A549 (cell line): Measurements from ENCODE around the gene MAFF. TPM values are rescaled to one million over a fixed set of nuclear protein-coding genes. Genes with fewer than 3 reads are reported as not detected.
"Not testable (repeated sequence)": the region's sequence is repeated elsewhere in the genome, so short reads cannot be mapped to it uniquely, and the experiment has no call there.

ENCODE experiments used
- ATAC-seq, 2 experiments: fragments of 200-7000 bp in 1 of 2; fragments of >200 bp in 1 of 2; cut with Nextera tagmentation in 1 of 2; cut with Tn5 transposase in 1 of 2; 3 replicates each; pipeline versions ENCODE4 v1.8.0 to v1.9.1; 2018 to 2020; ENCODE audit warnings: mild to moderate bottlenecking in 1 of 2, moderate library complexity in 1 of 2
- CTCF ChIA-PET: fragments of 300-600 bp; sonication (Branson Sonifier 250); formaldehyde crosslinking; extraction: SDS; loops from one replicate; lab custom pipeline; 2021; ENCODE audit warnings: antibody characterized with exemption, inconsistent platforms; lab: Yijun Ruan, JAX
- POLR2A ChIA-PET: fragments of 350-600 bp; formaldehyde crosslinking; extraction: SDS; loops from one replicate; lab custom pipeline; 2021; ENCODE audit warnings: antibody characterized with exemption, inconsistent platforms; lab: Yijun Ruan, JAX
- DNase-seq, 2 experiments: peaks; one replicate each; pipeline versions ENCODE4 v3.0.0 to v3.0.0-alpha.2; 2011 to 2016; ENCODE audit warnings: low read depth in 1 of 2, low spot score in 1 of 2
- FAIRE-seq: peaks from 2 replicates; lab custom pipeline; 2011; peaks lifted over from hg19 to GRCh38; lab: Jason Lieb, UNC
- H3K27ac ChIP-seq, 2 experiments: fragments of >200 bp; sonication (Bioruptor Twin); formaldehyde crosslinking; 3 replicates each; pipeline ENCODE4 v1.5.1; 2016 to 2017
- H3K4me1 ChIP-seq: fragments of >200 bp; sonication (Bioruptor Twin); formaldehyde crosslinking; 3 replicates; pipeline ENCODE4 v1.6.1; 2016
- H3K4me2 ChIP-seq: fragments of >200 bp; sonication (Bioruptor Twin); formaldehyde crosslinking; 3 replicates; pipeline ENCODE4 v1.6.1; 2016
- H3K4me3 ChIP-seq: fragments of >200 bp; sonication (Bioruptor Twin); formaldehyde crosslinking; 3 replicates; pipeline ENCODE4 v1.5.1; 2016
- H3K9me3 ChIP-seq: fragments of >200 bp; sonication (Bioruptor Twin); formaldehyde crosslinking; 3 replicates; pipeline ENCODE4 v1.6.1; 2016
- CBX8 ChIP-seq: fragments of 200-600 bp; sonication (generic); IDR thresholded peaks from 2 replicates; pipeline ENCODE4 v1.6.1; 2016
- CHD4 ChIP-seq: fragments of 200-600 bp; sonication (generic); IDR thresholded peaks from 2 replicates; pipeline ENCODE4 v1.6.1; 2016; ENCODE audit warnings: antibody characterized with exemption, mild to moderate bottlenecking, borderline replicate concordance
- EHMT2 ChIP-seq: fragments of 200-600 bp; sonication (generic); IDR thresholded peaks from 2 replicates; pipeline ENCODE4 v1.6.1; 2016; ENCODE audit warnings: antibody characterized with exemption, low read depth, mild to moderate bottlenecking, moderate library complexity
- EP300 ChIP-seq, 2 experiments: fragments of >200 bp; sonication (Bioruptor Twin); formaldehyde crosslinking; IDR thresholded peaks; 2 replicates in 1 of 2; 3 replicates in 1 of 2; pipeline ENCODE4 v1.6.1; 2016 to 2017
- FOXS1 ChIP-seq: fragments of 250-450 bp; sonication (Bioruptor Pico); IDR thresholded peaks from 2 replicates; pipeline ENCODE4 v1.5.0; 2020; ENCODE audit warnings: mild to moderate bottlenecking, moderate library complexity
- HOXA7 ChIP-seq: fragments of 250-450 bp; sonication (Bioruptor Pico); IDR thresholded peaks from 2 replicates; pipeline ENCODE4 v1.5.0; 2020; ENCODE audit warnings: mild to moderate bottlenecking, moderate library complexity
- HOXB13 ChIP-seq: fragments of 250-450 bp; sonication (Bioruptor Pico); IDR thresholded peaks from 2 replicates; pipeline ENCODE4 v1.5.0; 2020; ENCODE audit warnings: low read depth, mild to moderate bottlenecking, moderate library complexity
- KDM5A ChIP-seq: fragments of 200-600 bp; sonication (generic); IDR thresholded peaks from 2 replicates; pipeline ENCODE4 v1.6.1; 2016; ENCODE audit warnings: antibody characterized with exemption, mild to moderate bottlenecking
- MAFK ChIP-seq: fragments of 450-650 bp; IDR thresholded peaks from 2 replicates; pipeline ENCODE4 v1.6.1; 2014; ENCODE audit not compliant: partially characterized antibody
- MAX ChIP-seq: IDR thresholded peaks from 2 replicates; pipeline ENCODE4 v1.6.1; 2012
- NFE2L2 ChIP-seq: fragments of 150-350 bp; conservative IDR thresholded peaks from 2 replicates; pipeline ENCODE4 v1.6.1; 2014; ENCODE audit warnings: low read length
- NPAS2 ChIP-seq: fragments of 250-450 bp; sonication (Bioruptor Pico); IDR thresholded peaks from 2 replicates; pipeline ENCODE4 v1.8.0; 2022; ENCODE audit warnings: mild to moderate bottlenecking, moderate library complexity, borderline replicate concordance
- NR3C1 ChIP-seq: fragments of >200 bp; sonication (Bioruptor Twin); formaldehyde crosslinking; IDR thresholded peaks from 3 replicates; pipeline ENCODE4 v1.6.1; 2017
- POLR2A ChIP-seq: IDR thresholded peaks from 2 replicates; pipeline ENCODE4 v1.6.1; 2012; ENCODE audit warnings: mild to moderate bottlenecking, low read length
- RNF2 ChIP-seq: fragments of 200-600 bp; sonication (generic); IDR thresholded peaks from 2 replicates; pipeline ENCODE4 v1.6.1; 2016; ENCODE audit warnings: low read depth, mild to moderate bottlenecking, antibody characterized with exemption, moderate library complexity, borderline replicate concordance
- SREBF2 ChIP-seq: fragments of 450-650 bp; IDR thresholded peaks from 2 replicates; pipeline ENCODE4 v1.6.1; 2014; ENCODE audit warnings: mild to moderate bottlenecking, moderate library complexity
- TP53 ChIP-seq: fragments of 250-450 bp; sonication (Bioruptor Pico); IDR thresholded peaks from 2 replicates; pipeline ENCODE4 v1.5.0; 2021; ENCODE audit warnings: mild to moderate bottlenecking, moderate library complexity
- ZC3H11A ChIP-seq: fragments of 450-650 bp; IDR thresholded peaks from 2 replicates; pipeline ENCODE4 v1.6.1; 2014; ENCODE audit warnings: antibody characterized with exemption, mild to moderate bottlenecking
- ZNF302 ChIP-seq: fragments of 250-450 bp; sonication (Bioruptor Pico); IDR thresholded peaks from 2 replicates; pipeline ENCODE4 v1.9.0; 2021; ENCODE audit warnings: inconsistent platforms, mild to moderate bottlenecking, moderate library complexity
- WGBS: methylation state at CpG from one replicate; pipeline ENCODE4 v1.1.6; 2017; ENCODE audit errors: missing lambda C conversion rate; 5-methylcytosine and 5-hydroxymethylcytosine counted together
- polyA plus RNA-seq, 4 experiments: library from polyadenylated mRNA; depleted of rRNA in 3 of 4; stranded (reverse); fragments of >200 nt; fragmentation: RNase III in 1 of 4; extraction: RNeasy Plus Mini Kit Qiagen cat#74134 plus additional on column Dnase treatment in 1 of 4; gene quantifications; 2 replicates in 3 of 4; 3 replicates in 1 of 4; pipeline ENCODE4 v1.2.3, GENCODE V29; 2011 to 2017
- TF ChIP-seq, protein P1 (sequence below): fragments of 250-450 bp; sonication (Bioruptor Pico); IDR thresholded peaks from 2 replicates; pipeline ENCODE4 v1.5.0; 2020; ENCODE audit warnings: low read depth, mild to moderate bottlenecking, moderate library complexity
- TF ChIP-seq, protein P2 (sequence below): fragments of 200-600 bp; sonication (generic); IDR thresholded peaks from 2 replicates; pipeline ENCODE4 v1.6.1; 2016; ENCODE audit warnings: antibody characterized with exemption, mild to moderate bottlenecking, moderate library complexity

The MAFF gene
- polyA plus RNA-seq, 2 of the 4 experiments (the other 2 are of a cell fraction): 3.2 to 4.0 TPM

DNA sequence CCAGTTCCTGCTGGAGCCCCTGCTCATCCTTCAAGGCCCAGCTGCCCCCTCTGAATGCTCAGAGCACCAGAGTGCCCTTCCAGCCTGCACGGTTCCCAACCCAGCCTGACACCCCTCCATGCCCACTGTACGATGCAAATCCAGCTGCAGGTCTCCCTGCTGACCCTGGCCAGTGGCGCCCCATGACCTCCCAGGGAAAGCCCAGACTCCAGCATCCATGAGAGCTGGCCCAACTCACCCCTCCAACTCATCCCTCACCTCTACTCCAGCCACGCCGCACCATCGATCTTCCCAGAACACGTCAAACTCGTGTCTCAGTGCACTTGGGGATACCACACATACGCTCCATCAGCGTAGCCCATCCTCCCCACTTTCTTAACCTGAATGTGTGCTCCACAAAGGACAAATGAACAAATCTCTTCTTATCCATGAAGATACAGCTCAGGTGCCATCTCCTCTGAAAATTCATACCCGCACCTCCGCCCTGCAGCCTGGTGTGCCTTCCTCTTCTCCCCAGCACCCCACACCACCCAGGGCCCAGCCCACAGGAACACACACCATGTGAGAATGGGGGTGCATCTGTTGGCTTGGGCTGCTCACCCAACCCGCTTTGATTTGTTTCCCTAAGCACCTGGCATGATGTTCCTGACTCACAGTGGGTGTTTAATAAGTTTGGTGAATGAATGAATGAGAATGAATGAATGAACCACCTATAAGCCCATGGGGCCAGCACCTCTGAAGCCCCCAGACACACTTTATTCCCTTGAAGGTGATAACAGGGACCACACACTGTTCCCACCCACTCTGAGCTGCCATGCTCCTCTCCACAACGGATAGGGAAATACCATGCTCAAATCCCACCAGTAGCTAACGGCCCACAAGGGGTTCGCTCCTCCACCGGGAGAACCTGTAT, 26.3 kb upstream of the MAFF start (continued):
- TF ChIP-seq NPAS2 (CRISPR knock-in tag): no peak
- no peak for TF ChIP-seq ZC3H11A
- TF ChIP-seq NR3C1: no peak
- no peak for TF ChIP-seq SREBF2
- TF ChIP-seq HOXB13 (CRISPR knock-in tag): no peak

DNA sequence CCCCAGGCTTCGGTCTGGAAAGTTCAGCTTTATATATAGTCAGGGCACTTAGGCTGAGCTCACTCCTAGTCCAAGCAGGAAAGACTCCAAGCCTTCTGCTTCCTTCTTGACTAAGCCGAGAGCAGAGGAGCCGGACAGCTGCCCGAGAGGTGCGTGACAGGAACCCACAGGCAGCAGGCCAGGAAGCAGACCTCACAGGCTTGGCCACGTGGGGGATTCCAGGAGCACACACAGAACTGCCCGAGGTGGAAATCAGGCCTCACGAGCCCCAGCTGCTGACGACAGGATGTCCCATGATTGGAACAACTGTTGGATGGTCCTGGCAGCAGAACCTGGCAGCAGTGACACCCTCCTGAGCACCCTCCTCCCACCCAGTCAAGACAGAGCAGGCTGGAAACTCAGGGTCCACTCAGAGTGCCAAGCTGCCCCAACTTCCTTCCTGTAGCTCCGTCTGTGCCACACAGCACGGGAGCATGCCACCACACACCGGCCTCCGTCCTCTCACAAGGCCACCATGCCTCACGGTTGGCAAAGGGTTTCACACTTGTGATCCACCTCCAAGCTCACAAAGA, 25.5 kb upstream of the MAFF start:
- H3K4me1 ChIP-seq: peaks cover 56% of the 10 kb centered on the region
- no peak for FAIRE-seq
- CTCF ChIA-PET: interaction anchor here (0.5 to 1.4 kb wide), 3 partner anchors 25 to 65 kb away, joined by 3 read pairs; no protein-coding TSS in a partner anchor
- no peak overlapping the region for H3K4me2 ChIP-seq
- no peak for TF ChIP-seq EP300 (IDR thresholded peaks at IDR 0.05)
- TF ChIP-seq TP53 (CRISPR knock-in tag): no peak
- TF ChIP-seq RNF2: no peak
- TF ChIP-seq KDM5A: no peak
- no peak for TF ChIP-seq NFE2L2
- WGBS: 90% methylated on average over 9 of the region's 14 CpGs
- peak overlapping the region; percentile 11 to 27; a peak in 2 of 6 replicates for H3K27ac ChIP-seq
- no peak for DNase-seq
- H3K9me3 ChIP-seq: no peaks in the 10 kb centered on the region
- POLR2A ChIA-PET: no interaction called here
- no peak for ATAC-seq
- no peak overlapping the region for H3K4me3 ChIP-seq

DNA sequence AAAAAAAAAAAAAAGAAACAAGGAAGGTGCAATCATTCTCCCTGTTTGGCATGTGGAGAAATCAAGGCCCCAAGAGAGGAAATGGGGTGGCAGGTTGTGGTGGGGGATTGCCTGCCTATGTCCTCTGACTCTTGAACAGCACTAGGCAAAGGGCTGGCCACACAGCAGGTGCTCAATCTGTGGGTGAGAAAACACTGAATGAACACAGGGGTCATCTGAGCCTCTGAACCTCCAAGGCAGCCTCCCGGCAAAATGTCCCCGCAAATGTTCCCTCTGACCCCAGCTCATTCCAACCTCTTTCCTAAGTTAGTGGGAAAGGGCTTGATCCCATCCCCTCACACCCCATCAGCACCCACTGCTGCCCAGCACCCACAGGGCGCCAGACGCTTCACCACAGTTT, 24.8 kb upstream of the MAFF start:
- H3K4me3 ChIP-seq: no peak overlapping the region
- ATAC-seq (no peak), DNase-seq (no peak), FAIRE-seq (no peak)
- WGBS: 88% methylated on average over 4 of the region's 4 CpGs
- CTCF ChIA-PET: interaction anchor here (1.1 to 3.6 kb wide), 2 partner anchors 11 to 63 kb away, joined by 3 to 19 read pairs; no protein-coding TSS in a partner anchor
- peak overlapping the region; percentile 89; the same call in 2 of the 3 replicates for H3K4me2 ChIP-seq
- H3K4me1 ChIP-seq: peaks cover 54% of the 10 kb centered on the region
- peak overlapping the region; percentile 92 to 94; a peak in 2 of 6 replicates for H3K27ac ChIP-seq
- no peaks in the 10 kb centered on the region for H3K9me3 ChIP-seq
- TF ChIP-seq POLR2A: no peak
- TF ChIP-seq NR3C1: no peak
- no peak for TF ChIP-seq NFE2L2
- TF ChIP-seq FOXS1 (CRISPR knock-in tag): no peak
- no peak for TF ChIP-seq CBX8
- TF ChIP-seq, protein P1, sequence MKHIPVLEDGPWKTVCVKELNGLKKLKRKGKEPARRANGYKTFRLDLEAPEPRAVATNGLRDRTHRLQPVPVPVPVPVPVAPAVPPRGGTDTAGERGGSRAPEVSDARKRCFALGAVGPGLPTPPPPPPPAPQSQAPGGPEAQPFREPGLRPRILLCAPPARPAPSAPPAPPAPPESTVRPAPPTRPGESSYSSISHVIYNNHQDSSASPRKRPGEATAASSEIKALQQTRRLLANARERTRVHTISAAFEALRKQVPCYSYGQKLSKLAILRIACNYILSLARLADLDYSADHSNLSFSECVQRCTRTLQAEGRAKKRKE (CRISPR knock-in tag): no peak
- TF ChIP-seq HOXA7 (CRISPR knock-in tag): no peak
- TF ChIP-seq MAX: no peak
- TF ChIP-seq CHD4: no peak
- no peak for TF ChIP-seq MAFK
- TF ChIP-seq ZNF302 (CRISPR knock-in tag): no peak
- no peak for TF ChIP-seq EHMT2
- TF ChIP-seq, protein P2, sequence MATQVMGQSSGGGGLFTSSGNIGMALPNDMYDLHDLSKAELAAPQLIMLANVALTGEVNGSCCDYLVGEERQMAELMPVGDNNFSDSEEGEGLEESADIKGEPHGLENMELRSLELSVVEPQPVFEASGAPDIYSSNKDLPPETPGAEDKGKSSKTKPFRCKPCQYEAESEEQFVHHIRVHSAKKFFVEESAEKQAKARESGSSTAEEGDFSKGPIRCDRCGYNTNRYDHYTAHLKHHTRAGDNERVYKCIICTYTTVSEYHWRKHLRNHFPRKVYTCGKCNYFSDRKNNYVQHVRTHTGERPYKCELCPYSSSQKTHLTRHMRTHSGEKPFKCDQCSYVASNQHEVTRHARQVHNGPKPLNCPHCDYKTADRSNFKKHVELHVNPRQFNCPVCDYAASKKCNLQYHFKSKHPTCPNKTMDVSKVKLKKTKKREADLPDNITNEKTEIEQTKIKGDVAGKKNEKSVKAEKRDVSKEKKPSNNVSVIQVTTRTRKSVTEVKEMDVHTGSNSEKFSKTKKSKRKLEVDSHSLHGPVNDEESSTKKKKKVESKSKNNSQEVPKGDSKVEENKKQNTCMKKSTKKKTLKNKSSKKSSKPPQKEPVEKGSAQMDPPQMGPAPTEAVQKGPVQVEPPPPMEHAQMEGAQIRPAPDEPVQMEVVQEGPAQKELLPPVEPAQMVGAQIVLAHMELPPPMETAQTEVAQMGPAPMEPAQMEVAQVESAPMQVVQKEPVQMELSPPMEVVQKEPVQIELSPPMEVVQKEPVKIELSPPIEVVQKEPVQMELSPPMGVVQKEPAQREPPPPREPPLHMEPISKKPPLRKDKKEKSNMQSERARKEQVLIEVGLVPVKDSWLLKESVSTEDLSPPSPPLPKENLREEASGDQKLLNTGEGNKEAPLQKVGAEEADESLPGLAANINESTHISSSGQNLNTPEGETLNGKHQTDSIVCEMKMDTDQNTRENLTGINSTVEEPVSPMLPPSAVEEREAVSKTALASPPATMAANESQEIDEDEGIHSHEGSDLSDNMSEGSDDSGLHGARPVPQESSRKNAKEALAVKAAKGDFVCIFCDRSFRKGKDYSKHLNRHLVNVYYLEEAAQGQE: no peak
- POLR2A ChIA-PET: no interaction called here

- DNase-seq, ATAC-seq, FAIRE-seq, H3K4me3 ChIP-seq, H3K9me3 ChIP-seq, POLR2A ChIA-PET: not testable (repeated sequence)
- peak overlapping the region; percentile 89 for H3K4me2 ChIP-seq
- WGBS: 27% methylated on average over 7 of the region's 9 CpGs
- H3K4me1 ChIP-seq: peaks cover 49% of the 10 kb centered on the region
- CTCF ChIA-PET: interaction anchor here (1.1 to 3.6 kb wide), 3 partner anchors 11 to 125 kb away, joined by 3 to 19 read pairs (median 5); no protein-coding TSS in a partner anchor
- H3K27ac ChIP-seq: peak overlapping the region; percentile 92 to 94; a peak in 5 of 6 replicates
These were observed 24.2 kb upstream of the MAFF start for GRCh38 chr22:38177571-38177925.
